Peyer's patch (tissue), 4 donors: ENCODE data around the gene CACHD1. TPM values are rescaled to one million over a fixed set of nuclear protein-coding genes. Genes with fewer than 3 reads are reported as not detected.

ENCODE experiments used
- DNase-seq, 3 donors: peaks; one replicate each; pipeline ENCODE4 v3.0.0-alpha.2; 2017 to 2019
- H3K27ac ChIP-seq, 4 donors: fragments of 200-600 bp; sonication (generic); one replicate each; pipeline ENCODE4 v1.5.1; 2016 to 2019
- H3K27me3 ChIP-seq, 2 donors: fragments of 200-600 bp; sonication (generic); one replicate each; pipeline ENCODE4 v1.5.1; 2019
- H3K36me3 ChIP-seq, 3 donors: fragments of 200-600 bp; sonication (generic); one replicate each; pipeline ENCODE4 v1.5.1; 2016 to 2019
- H3K4me1 ChIP-seq, 4 donors: fragments of 200-600 bp; sonication (generic); one replicate each; pipeline ENCODE4 v1.5.1; 2016 to 2019
- H3K4me3 ChIP-seq, 4 donors: fragments of 200-600 bp; sonication (generic); 1 replicate in 3 of 4; 2 replicates in 1 of 4; pipeline ENCODE4 v1.5.1; 2016 to 2019; ENCODE audit warnings: mild to moderate bottlenecking in 1 of 4
- H3K9me3 ChIP-seq, 4 donors: fragments of 200-600 bp; sonication (generic); one replicate each; pipeline ENCODE4 v1.5.1; 2016 to 2019; ENCODE audit warnings: mild to moderate bottlenecking in 1 of 4
- POLR2A ChIP-seq, 2 donors: fragments of 450-650 bp; IDR thresholded peaks; one replicate each; pipeline ENCODE4 v1.5.1; 2017; ENCODE audit warnings: antibody characterized with exemption in 2 of 2, mild to moderate bottlenecking in 2 of 2, moderate library complexity in 2 of 2
- total RNA-seq, 4 donors: library from RNA; depleted of rRNA; stranded (reverse); fragments of >200 nt; gene quantifications; one replicate each; pipeline ENCODE4 v1.1.0, GENCODE V29; 2016
- TF ChIP-seq, protein P1 (sequence below), 6 experiments: fragments of 450-650 bp in 4 of 6; fragments of 200-600 bp in 2 of 6; sonication (generic) in 1 of 6; IDR thresholded peaks; one replicate each; pipeline ENCODE4 v1.5.1; 2017 to 2019; ENCODE audit warnings: antibody characterized with exemption in 6 of 6, mild to moderate bottlenecking in 3 of 6, moderate library complexity in 1 of 6

The CACHD1 gene
- total RNA-seq, 4 donors from 2014 or later, result 3.3 to 10.7 (median 6.3) TPM

DNA sequence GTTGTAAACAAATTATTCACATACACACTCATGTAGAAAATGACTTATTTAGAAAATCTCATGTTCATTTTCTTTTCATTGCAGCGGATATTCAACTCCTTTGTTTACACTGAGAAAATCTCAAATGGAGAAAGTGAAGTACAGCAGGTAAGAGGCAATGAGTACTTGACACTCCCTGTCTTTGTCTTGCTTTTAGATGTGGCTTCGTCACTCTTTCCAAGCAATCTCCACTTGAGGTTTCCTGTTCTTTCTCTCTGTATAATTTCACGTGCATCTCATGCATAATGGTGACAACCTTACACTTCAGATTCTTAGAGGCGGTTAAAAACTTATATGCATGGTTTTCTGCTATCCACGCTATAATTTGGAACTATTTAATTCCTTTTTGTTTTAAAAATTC lies 80.6 kb downstream of the CACHD1 start:
- Histone ChIP-seq H3K27ac (no peak overlapping the region), H3K36me3 (no peaks in the 10 kb centered on the region), H3K4me1 (no peaks in the 10 kb centered on the region), H3K27me3 (no peaks in the 10 kb centered on the region), H3K9me3 (no peaks in the 10 kb centered on the region), H3K4me3 (no peak overlapping the region)
- DNase-seq, result no peak
- no peak for TF ChIP-seq POLR2A (IDR thresholded peaks at IDR 0.05)
- TF ChIP-seq, protein P1, sequence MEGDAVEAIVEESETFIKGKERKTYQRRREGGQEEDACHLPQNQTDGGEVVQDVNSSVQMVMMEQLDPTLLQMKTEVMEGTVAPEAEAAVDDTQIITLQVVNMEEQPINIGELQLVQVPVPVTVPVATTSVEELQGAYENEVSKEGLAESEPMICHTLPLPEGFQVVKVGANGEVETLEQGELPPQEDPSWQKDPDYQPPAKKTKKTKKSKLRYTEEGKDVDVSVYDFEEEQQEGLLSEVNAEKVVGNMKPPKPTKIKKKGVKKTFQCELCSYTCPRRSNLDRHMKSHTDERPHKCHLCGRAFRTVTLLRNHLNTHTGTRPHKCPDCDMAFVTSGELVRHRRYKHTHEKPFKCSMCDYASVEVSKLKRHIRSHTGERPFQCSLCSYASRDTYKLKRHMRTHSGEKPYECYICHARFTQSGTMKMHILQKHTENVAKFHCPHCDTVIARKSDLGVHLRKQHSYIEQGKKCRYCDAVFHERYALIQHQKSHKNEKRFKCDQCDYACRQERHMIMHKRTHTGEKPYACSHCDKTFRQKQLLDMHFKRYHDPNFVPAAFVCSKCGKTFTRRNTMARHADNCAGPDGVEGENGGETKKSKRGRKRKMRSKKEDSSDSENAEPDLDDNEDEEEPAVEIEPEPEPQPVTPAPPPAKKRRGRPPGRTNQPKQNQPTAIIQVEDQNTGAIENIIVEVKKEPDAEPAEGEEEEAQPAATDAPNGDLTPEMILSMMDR (IDR thresholded peaks at IDR 0.05), result no peak

DNA sequence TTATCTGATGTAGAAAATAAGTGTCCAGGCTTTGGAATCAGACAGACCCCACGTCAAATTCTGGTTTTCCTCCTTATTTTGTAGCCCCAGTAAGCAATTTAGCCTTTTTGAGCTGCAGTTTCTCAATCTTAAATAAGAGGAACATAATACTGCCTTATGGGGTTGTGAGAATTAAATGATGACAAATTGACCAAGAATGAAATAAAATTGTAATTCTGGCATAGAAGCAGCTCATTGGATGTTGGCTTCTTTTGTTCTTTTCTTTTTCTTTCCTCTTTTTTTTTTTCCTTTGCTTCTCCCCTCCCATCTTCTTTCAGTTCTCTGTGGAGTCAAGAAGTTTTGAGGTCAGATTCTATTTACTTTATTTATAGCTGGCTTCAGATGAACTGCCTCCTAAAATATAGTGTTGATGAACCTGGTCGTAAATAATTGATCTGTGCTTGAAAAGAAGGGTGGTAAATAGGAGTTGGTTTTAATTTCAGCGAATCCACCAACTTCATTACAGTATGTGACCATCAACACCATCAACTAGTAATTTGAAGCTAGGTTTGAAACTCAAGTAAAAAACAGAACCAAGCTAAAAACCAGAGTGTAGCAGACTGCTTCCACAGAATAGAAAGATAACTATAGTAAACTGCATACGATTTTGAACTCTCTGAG lies 81.1 kb downstream of the CACHD1 start:
- TF ChIP-seq POLR2A (IDR thresholded peaks at IDR 0.05), result no peak
- TF ChIP-seq, protein P1 (IDR thresholded peaks at IDR 0.05), result no peak
- H3K36me3 ChIP-seq, result no peaks in the 10 kb centered on the region
- no peaks in the 10 kb centered on the region for H3K27me3 ChIP-seq
- H3K4me1 ChIP-seq, result no peaks in the 10 kb centered on the region
- no peak for DNase-seq
- H3K9me3 ChIP-seq, result no peaks in the 10 kb centered on the region
- H3K4me3 ChIP-seq, result no peak overlapping the region
- H3K27ac ChIP-seq, result no peak overlapping the region

DNA sequence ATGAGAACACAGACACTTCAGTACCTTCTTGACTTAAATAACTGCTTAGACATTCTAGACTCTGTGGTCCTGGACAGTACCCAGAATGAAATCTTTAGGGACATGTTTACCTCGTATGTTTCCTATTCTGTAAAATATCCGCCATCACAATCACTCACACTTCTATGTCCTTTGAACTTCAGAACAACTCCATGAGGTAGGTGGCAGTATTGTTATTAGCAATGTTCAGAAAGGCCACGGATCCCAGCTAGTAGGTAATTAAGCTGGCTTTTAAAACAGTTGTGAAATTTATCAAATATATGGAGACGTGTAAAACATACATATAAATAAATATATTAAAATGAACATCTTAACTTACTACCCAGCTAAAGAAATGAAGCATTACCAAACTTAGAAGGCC lies 83.4 kb downstream of the CACHD1 start:
- Histone ChIP-seq H3K4me1 (no peaks in the 10 kb centered on the region), H3K27ac (no peak overlapping the region), H3K27me3 (no peaks in the 10 kb centered on the region), H3K4me3 (no peak overlapping the region), H3K9me3 (no peaks in the 10 kb centered on the region), H3K36me3 (no peaks in the 10 kb centered on the region)
- no peak for DNase-seq
- TF ChIP-seq POLR2A (IDR thresholded peaks at IDR 0.05), result no peak
- TF ChIP-seq, protein P1 (IDR thresholded peaks at IDR 0.05), result no peak

DNA sequence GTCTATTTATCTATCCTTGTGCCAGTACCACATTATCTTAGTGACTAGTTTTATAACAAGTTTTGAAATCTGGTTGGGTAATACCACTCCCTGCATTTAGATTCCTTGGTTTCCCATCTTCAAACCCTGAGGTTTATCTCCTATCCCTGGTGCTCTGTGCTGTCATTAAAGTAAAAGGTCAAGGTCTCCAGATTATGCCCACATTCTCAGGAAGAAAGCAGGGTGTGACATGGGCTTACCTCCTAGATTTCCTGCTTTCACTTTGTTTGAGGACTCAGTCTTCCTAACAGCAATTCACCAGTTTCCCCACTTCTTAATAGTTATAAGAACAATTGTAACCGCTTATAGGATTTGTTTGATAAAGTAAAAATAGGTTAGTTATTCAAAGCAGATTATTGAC lies 86.0 kb downstream of the CACHD1 start:
- Histone ChIP-seq H3K4me3 (no peak overlapping the region), H3K4me1 (no peaks in the 10 kb centered on the region), H3K36me3 (no peaks in the 10 kb centered on the region), H3K27ac (no peak overlapping the region), H3K9me3 (no peaks in the 10 kb centered on the region), H3K27me3 (no peaks in the 10 kb centered on the region)
- DNase-seq, result no peak
- no peak for TF ChIP-seq POLR2A (IDR thresholded peaks at IDR 0.05)
- TF ChIP-seq, protein P1 (IDR thresholded peaks at IDR 0.05), result no peak

DNA sequence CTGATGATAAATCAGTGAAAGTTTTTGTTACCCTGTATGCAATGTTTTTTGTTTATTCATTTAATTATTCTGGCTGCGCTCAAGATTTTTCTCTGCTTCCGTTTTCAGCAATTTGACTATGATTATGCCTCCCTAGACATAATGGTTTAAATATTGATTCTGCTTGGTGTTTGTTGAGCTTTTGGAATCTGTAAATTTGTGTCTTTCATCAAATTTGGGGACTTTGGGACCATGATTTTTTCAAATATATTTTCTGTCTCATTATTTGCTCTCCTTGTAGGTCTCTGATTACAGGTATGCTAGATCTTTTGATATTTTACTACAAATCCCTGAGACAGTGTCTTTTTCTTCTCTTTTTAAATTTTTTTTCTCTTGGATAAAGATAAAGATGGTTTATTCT lies 92.1 kb downstream of the CACHD1 start:
- no peak overlapping the region for H3K27ac ChIP-seq
- no peaks in the 10 kb centered on the region for H3K9me3 ChIP-seq
- no peaks in the 10 kb centered on the region for H3K36me3 ChIP-seq
- H3K4me1 ChIP-seq, result no peaks in the 10 kb centered on the region
- no peak overlapping the region for H3K4me3 ChIP-seq
- no peak for DNase-seq
- no peak for TF ChIP-seq POLR2A (IDR thresholded peaks at IDR 0.05)
- TF ChIP-seq, protein P1 (IDR thresholded peaks at IDR 0.05), result no peak
- H3K27me3 ChIP-seq, result no peaks in the 10 kb centered on the region
